GM19043 (cell line): ENCODE measurements around the gene PLAAT5.

Experiments
- ATAC-seq: cut with Tn5 transposase; IDR thresholded peaks from one replicate; pipeline ENCODE4 v1.9.1; 2021; ENCODE audit warnings: low read depth; ENCODE audit not compliant: unreplicated experiment

The PLAAT5 gene

GRCh38 chr11:63516109-63516508 is 25.1 kb upstream of the PLAAT5 start:
- ATAC-seq, result no peak

GRCh38 chr11:63512816-63513215 is 21.8 kb upstream of the PLAAT5 start:
- no peak for ATAC-seq

GRCh38 chr11:63511048-63511748 is 20.2 kb upstream of the PLAAT5 start:
- ATAC-seq, result no peak

DNA sequence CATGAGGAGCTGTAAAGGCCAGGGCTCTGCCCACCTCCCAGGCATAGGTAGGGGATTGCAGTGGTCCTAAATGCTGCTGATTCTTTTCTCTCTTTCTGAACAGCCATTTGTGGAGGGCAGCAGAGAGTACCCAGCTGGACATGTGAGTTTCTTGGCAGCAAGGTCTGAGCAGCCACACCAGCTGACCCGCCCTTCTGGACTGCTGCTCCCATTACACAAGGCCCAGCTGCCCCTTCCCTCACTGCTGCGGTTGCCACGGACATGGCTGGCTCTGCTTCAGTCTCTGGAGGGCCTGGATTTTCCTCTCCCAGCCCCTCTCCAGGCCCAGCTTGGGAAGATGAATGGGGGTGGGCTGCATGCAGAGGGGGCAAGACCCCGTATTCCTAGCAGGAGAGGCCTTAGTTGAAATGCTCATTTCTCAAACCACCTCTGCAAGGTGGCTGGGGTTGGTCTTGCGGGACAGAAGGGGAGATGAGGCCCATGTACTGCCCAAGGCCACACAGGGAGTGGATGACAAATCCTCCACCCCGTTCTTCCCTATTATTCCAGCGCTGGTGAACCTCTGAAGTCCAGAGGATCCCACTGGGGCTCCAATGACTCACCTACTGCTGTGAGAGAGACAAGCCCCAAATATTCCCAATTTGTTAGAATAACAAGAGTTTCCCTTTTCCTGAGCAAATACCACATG is 19.5 kb upstream of the PLAAT5 start:
- ATAC-seq, result no peak

- no peak for ATAC-seq
Measured at GRCh38 chr11:63508745-63509144, 17.8 kb upstream of the PLAAT5 start.

DNA sequence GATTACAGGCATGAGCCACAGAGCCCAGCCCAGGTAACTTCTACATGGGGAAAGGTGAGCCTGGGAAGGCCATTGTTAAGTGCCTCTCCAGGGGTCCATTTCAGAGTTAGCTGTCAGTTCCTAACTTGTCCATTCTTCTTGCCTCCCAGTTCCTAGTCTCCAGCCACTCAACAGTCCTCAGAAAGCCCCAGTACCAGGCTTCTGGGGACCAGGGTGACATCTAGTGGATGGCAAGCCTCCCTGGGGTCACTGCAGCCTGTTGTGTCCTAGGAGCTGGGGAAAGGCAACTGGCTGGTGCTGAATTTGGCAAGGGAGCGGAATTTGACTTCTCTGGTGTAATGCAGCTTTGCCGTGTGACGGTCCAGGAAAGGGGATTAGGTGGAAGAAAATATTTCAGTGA is 17.0 kb upstream of the PLAAT5 start:
- no peak for ATAC-seq

DNA sequence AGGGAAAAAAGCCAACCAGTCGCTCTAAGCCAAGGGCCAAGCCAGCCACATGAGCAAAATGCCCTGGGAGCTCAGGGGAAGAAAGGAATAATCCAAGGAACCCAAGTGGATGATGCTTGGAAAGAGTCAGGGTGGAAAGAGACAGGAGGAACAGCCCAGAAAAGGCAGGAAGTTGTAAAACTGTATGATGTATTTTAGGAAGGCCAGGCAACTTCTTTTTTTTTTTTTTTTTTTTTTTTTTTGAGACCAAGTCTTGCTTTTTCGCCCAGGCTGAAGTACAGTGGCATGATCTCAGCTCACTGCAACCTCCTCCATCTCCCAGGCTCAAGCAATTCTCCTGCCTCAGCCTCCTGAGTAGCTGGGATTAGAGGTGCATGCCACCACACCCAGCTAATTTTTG is 16.5 kb upstream of the PLAAT5 start:
- ATAC-seq, result no peak

DNA sequence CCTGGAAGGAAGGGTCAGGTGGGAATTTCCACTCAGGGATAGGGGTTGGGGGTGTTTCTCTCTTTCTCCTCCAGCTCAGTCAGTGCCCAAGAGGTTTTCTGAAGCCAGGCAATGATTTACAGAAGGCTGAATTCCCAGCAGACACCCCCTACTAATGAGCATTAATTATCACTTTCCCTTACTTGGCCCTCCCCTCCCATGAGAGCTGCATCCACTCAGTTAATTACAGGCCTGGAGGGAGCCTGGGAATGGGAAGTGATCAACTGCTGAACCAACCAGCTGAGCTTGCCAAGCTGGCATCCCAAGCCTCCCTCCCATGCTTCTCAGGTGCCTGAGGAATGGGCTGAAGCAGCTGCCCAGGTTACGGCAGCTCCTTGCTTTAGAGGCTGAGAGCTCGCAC is 15.9 kb upstream of the PLAAT5 start:
- no peak for ATAC-seq

DNA sequence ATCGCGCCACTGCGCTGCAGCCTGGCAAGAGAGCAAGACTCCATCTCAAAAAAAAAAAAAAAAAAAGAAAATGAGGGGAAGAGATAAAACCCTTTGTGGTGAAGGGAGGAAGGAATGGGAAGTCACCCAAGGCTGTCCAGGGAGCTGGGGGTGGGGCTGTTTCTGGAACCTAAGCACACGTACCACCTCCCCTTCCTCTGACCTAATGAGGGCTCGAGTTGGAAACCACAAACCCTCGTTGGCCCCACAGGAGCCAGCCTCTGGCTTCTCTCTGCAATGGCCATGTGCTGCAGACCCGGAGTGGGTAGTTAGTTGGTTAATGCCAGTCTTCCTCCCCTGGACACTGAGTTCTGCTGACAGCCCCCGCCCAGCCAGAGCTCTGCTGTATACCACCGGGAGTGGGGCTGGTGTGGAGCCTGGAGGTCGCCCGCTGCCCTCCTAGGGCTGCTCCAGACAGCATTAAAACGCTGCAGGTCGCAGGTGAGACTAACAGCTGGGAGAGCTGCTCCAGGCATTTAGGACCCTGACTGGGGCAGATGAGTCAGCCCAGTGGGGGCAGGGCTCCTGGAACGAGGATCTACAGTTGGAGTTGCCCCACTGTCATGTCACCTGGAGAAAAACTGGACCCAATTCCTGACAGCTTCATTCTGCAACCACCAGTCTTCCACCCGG is 15.0 kb upstream of the PLAAT5 start, which contains the start of gene LGALS12:
LGALS12 (plus strand) TSS at position 228 of the 672 bp plus-strand sequence; CDS start at position 603, 375 bp downstream.
- ATAC-seq, result no peak

GRCh38 chr11:63504933-63505586 is 14.1 kb upstream of the PLAAT5 start:
- ATAC-seq, result no peak

DNA sequence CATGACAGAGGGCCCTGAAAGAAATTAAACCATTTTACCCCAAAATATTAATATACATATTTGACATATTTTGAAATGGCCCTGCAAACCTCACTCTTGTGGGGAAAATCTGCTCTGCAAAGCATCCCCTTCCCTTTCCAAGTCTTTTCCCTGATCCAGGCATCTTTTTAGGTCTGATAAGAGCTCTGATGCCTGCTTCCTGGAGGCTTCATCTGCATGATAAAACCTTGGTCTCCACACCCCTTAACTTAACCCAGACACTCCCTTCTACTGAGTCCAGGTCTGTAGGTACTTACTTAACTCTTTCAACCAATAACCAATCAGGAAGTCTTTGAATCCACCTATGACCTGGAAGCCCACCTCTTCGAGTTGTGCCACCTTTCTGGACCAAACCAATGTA is 13.1 kb upstream of the PLAAT5 start:
- no peak for ATAC-seq

- ATAC-seq, result no peak
Measured at GRCh38 chr11:63503492-63503891, 12.5 kb upstream of the PLAAT5 start.

DNA sequence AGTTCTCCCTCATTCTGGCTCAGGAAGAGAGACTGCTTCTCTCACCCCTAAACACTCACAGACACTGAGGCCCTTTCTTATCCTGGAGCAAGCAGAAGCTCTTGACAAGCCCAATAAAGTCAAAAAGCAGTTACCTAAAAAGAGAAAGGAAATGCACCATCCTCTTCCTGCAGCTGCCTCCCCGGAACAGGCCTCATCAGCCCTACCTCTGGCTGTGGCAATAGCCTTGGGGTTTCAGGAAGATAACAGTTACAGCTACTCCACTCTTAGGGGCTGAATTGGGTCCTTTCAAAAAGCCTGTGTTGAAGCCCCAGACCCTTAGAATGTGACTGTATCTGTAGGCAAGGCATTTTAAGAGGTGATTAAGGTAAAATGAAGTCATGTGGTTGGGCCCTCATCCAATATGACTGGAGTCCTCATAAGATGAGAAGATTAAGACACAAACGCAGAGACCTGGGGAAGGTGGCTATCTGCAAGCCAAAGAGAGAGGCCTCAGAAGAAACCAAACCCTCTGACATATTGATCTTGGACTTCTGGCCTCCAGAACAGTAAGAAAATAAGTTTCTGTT is 11.4 kb upstream of the PLAAT5 start:
- no peak for ATAC-seq

GRCh38 chr11:63501236-63501635 is 10.3 kb upstream of the PLAAT5 start:
- ATAC-seq, result no peak

DNA sequence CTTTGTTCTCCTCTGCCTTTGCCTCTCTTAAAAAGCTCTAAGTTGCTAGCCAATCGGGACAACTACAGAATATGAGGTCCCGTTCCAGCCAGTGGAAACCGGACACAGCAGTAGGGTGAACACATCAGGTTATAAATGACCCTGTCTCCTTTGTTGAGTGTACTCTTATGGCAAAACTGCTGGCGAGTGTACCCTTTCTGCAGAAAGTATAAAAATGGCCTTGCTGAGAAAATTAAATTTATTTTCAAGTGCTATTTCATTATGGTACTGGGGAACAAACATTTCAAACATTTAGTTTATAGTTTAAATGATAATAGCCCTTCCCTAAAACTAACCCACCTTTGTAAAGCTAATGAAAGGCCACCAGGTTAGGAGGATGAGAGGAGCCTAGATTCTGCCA is 8.9 kb upstream of the PLAAT5 start:
- ATAC-seq, result no peak

GRCh38 chr11:63494975-63495374 is 4.0 kb upstream of the PLAAT5 start:
- no peak for ATAC-seq

GRCh38 chr11:63493127-63493526 is 2.2 kb upstream of the PLAAT5 start:
- no peak for ATAC-seq

DNA sequence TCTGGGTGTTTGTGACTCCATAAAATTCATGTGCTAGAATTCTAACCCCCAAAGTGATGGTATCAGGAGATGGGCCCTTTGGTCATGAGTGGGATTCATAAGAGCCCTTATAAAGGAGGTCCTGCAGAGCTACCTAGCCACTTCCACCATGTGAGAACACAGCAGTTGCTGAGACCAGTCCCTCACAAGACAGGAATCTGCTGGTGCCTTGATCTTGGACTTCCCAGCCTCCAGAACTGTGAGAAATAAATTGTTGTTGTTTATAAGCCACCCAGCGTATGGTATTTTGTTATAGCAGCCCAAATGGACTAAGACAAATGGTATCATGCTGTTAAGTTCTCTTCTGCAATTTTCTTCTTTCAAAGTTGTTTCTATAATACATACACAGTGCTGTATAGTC is 1.5 kb upstream of the PLAAT5 start:
- no peak for ATAC-seq

DNA sequence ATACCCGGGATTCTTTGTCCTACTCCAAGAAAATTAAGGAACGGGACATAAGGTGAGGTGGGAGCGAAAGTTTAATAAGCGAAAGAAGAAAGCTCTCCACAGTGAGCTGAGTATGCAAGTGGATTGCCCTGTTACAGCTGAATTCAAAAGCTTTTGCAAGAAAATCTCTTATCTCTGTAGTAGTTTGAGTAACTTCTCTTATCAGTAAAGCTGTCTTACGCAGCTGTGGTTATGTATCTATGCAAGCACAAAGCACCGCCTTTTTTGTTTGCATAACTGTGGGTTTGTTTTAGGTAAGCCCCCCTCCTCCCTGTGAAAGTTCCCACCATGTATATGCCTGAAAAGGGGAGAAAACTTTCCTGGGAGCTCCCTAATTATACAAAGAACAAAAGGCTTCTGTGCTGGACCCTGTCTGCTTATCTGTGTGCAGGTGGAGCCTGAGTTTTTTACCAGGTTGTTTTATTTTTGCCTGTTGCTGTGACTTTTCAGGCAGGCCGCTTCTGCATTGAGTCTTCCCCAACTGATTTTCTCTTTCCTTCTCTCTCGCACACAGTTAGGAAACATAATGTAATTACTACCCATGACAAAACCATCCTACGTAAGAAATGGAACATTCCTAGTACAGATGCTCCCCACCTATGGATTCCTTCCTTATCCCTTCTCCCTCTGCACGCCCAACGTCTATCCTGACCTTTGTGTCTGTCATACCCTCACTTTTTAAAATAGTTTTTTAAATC is 837 bp upstream of the PLAAT5 start:
- ATAC-seq, result no peak

- no peak for ATAC-seq
Measured at GRCh38 chr11:63491240-63491587, 247 bp upstream of the PLAAT5 start.
